H1 (cell line): ENCODE results near the gene GPRIN1. TPM values are rescaled to one million over a fixed set of nuclear protein-coding genes. Genes with fewer than 3 reads are reported as not detected.

ENCODE experiments used
- BACH1 ChIP-seq: IDR thresholded peaks from 2 replicates; pipeline ENCODE4 v1.6.1; 2012; ENCODE audit warnings: low read length, improper control_type of control experiment
- CEBPB ChIP-seq: IDR thresholded peaks from 2 replicates; pipeline ENCODE4 v1.6.1; 2012; ENCODE audit warnings: low read depth, low read length
- CTBP2 ChIP-seq: IDR thresholded peaks from 2 replicates; pipeline ENCODE4 v1.7.0; 2011; ENCODE audit warnings: borderline replicate concordance, mild to moderate bottlenecking, moderate library complexity, mixed read lengths, low read length; ENCODE audit not compliant: insufficient read depth, insufficient read length
- KDM1A ChIP-seq: fragments of 200-600, 300-600 bp; sonication (generic); IDR thresholded peaks from 2 replicates; pipeline ENCODE4 v1.7.1; 2016; ENCODE audit warnings: mild to moderate bottlenecking, low read length, borderline replicate concordance
- MAX ChIP-seq: IDR thresholded peaks from 2 replicates; pipeline ENCODE4 v1.6.1; 2012; ENCODE audit warnings: inconsistent platforms
- NANOG ChIP-seq: IDR thresholded peaks from 2 replicates; pipeline ENCODE4 v1.6.1; 2011; ENCODE audit warnings: low read length, low read depth, mild to moderate bottlenecking, inconsistent platforms; ENCODE audit not compliant: insufficient read depth, poor library complexity, severe bottlenecking
- POLR2A ChIP-seq, 2 experiments: IDR thresholded peaks; 1 replicate in 1 of 2; 2 replicates in 1 of 2; pipeline ENCODE4 v1.6.1; 2011; ENCODE audit warnings: low read depth in 2 of 2, low read length in 2 of 2, mild to moderate bottlenecking in 2 of 2; ENCODE audit errors: control extremely low read depth in 1 of 2
- RNF2 ChIP-seq: fragments of 200-900, 300-1000 bp; sonication (generic); IDR thresholded peaks from 2 replicates; pipeline ENCODE4 v1.7.1; 2016; ENCODE audit warnings: borderline replicate concordance, low read depth, mild to moderate bottlenecking, antibody characterized with exemption, low read length; ENCODE audit not compliant: poor library complexity, severe bottlenecking; ENCODE audit errors: missing control alignments
- SIRT6 ChIP-seq: IDR thresholded peaks from one replicate; pipeline ENCODE4 v1.7.1; 2012; ENCODE audit warnings: low read length, inconsistent platforms
- TCF12 ChIP-seq: IDR thresholded peaks from 2 replicates; pipeline ENCODE4 v1.6.1; 2011; ENCODE audit warnings: low read depth, mild to moderate bottlenecking, low read length
- polyA plus RNA-seq, 7 experiments: library from polyadenylated mRNA; depleted of rRNA in 3 of 7; stranded (reverse) in 5 of 7; unstranded in 2 of 7; fragments of >200 nt in 5 of 7; fragments of 200-250 nt in 2 of 7; gene quantifications; 1 replicate in 5 of 7; 2 replicates in 1 of 7; 4 replicates in 1 of 7; pipeline versions ENCODE4 v1.2.1 to v1.2.3, GENCODE V29; 2011 to 2013; ENCODE audit warnings: missing spikeins in 2 of 7, mixed read lengths in 2 of 7
- total RNA-seq: library from RNA; stranded (reverse); fragmentation: NEBNext Ultra II Directional; extraction: Animal tissue kit (Norgen Biotek cat#: 25700); gene quantifications from 2 replicates; pipeline ENCODE4 v1.2.1, GENCODE V29; 2021

GPRIN1 gene
- total and polyA plus RNA-seq, 2 of the 8 experiments (the other 6 are each of a cell fraction or from before 2014, with no cell fraction given) = 3.3 to 12.0 TPM

GRCh38 chr5:176642675-176643490 is 32.9 kb upstream of the GPRIN1 start (continued):
- TF ChIP-seq SIRT6 (no peak), NANOG (no peak), CTBP2 (no peak), CEBPB (no peak), TCF12 (no peak), RNF2 (no peak), MAX (no peak), BACH1 (no peak), KDM1A (no peak), POLR2A (IDR thresholded peaks at IDR 0.05; ENCODE audit: control extremely low read depth in 1 of 2, low read depth in 2 of 2, low read length in 2 of 2) (no peak)
